GM19240 (cell line): ENCODE data around the gene TPRX2.
A peak's percentile ranks its signal among the peaks of the same experiment; 100 is the strongest.
"Not testable (repeated sequence)": the region's sequence is repeated elsewhere in the genome, so short reads cannot be mapped to it uniquely, and the experiment has no call there.

ENCODE experiments used
- DNase-seq: peaks from one replicate; pipeline ENCODE4 v3.0.0; 2011; ENCODE audit warnings: low spot score; ENCODE audit not compliant: insufficient read length

TPRX2 gene

DNA sequence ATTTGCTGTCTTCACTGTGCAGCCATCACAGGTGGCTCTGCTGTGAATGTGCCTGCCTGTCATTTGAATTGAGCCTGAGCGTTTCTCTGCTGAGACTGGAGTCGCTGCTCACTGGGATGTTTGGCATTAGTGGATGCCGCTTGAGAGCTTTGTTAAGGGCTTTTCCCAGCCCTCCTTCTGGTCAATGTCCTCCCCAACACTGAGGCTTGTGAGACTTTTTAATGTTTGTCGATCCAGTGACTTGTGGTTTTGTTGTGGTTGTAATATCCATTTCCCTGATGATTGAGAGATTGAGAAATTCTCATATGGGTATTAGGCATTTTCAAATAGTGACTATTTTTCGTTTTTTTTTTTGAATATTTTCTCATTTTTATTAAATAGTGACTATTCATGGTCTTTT is 2.6 kb downstream of the TPRX2 start:
- no peak for DNase-seq

- peak; percentile 87 for DNase-seq
Observed at GRCh38 chr19:47863514-47863936, 4.5 kb downstream of the TPRX2 start.

GRCh38 chr19:47865166-47865565 is 6.1 kb downstream of the TPRX2 start:
- no peak for DNase-seq

DNA sequence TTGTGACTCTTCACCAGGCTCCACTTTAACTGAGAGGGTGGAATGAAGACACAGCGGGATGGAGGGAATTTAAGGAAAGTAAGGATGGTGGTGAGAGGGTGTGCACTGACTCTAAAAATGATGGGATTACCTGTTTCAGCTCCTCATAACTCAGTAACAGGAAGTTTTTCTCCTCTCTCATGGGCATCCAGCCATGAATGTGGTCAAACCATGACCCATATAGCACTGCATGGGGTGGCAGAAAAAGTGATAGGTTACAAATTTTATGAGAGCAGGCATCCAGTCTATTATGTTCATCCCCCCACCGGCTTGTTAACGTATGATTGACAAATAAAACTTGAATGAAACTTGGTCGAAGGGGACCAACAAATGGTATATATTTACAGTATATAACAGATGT is 19.9 kb downstream of the TPRX2 start:
- DNase-seq, result no peak

GRCh38 chr19:47879385-47879784 is 20.4 kb downstream of the TPRX2 start:
- not testable (repeated sequence) for DNase-seq

GRCh38 chr19:47881757-47882156 is 22.7 kb downstream of the TPRX2 start:
- no peak for DNase-seq

DNA sequence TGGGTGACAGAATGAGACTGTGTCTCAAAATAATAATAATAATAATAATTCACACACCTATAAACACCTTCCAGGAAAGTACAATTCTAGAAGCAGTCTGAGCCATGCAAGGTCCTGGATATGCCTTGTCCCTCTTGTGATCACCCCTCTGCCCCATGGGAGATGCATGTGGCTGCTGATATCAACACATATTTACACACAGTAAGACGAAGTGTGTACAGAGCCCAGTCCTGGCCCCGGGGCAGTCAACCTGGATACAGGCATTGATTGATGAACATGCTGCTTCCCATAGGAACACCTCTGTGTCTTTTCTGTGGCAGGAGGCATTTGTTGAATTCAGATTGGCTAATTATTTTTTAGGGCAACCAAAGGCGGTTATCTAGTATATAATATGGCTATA is 23.9 kb downstream of the TPRX2 start:
- no peak for DNase-seq

DNA sequence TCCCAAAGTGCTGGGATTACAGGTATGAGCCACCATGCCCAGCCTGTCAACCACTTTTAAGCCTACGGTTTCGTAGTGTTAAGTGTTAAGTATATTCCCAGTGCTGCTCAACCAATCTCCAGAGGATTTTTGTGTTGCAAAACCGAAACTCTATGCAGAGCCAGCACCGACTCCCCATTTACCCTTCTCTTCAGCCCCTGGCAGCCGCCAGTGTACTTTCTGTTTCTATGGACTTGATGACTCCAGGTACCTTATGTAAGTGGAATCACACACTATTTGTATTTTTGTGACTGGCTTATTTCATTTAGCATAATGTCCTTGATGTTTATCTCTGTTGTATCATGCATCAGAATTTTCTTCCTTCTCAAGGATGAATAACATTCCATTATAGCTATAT is 26.0 kb downstream of the TPRX2 start:
- no peak for DNase-seq

DNA sequence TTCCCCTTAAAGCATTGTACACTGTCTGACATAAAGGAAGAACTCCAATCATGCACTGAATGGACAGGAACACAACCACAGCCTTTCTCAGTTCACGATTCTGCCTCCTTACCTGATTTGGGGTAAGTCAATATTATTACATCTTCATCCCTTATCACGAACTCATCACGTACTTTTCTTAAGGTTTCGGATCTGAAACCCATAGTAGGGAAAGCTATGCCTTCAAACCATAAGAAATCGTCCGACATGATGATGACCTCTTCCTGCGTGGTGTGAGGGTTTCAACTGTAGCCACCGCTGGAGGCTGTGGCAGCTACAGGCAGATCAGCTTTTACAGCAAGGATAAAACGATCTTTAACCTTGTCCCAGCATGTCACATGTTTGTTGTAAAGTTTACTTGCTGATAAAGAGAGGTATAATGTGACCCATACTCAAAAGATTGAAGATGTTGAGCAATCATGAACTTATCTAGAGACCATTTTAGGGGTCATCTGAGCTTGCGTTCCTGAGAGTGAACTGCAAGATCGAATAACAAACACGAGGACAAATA is 27.1 kb downstream of the TPRX2 start, which contains the start of gene SULT2A1:
SULT2A1 (minus strand) TSS at position 306 of the 550 bp plus-strand sequence; CDS start at position 248, 58 bp downstream.
- no peak for DNase-seq

DNA sequence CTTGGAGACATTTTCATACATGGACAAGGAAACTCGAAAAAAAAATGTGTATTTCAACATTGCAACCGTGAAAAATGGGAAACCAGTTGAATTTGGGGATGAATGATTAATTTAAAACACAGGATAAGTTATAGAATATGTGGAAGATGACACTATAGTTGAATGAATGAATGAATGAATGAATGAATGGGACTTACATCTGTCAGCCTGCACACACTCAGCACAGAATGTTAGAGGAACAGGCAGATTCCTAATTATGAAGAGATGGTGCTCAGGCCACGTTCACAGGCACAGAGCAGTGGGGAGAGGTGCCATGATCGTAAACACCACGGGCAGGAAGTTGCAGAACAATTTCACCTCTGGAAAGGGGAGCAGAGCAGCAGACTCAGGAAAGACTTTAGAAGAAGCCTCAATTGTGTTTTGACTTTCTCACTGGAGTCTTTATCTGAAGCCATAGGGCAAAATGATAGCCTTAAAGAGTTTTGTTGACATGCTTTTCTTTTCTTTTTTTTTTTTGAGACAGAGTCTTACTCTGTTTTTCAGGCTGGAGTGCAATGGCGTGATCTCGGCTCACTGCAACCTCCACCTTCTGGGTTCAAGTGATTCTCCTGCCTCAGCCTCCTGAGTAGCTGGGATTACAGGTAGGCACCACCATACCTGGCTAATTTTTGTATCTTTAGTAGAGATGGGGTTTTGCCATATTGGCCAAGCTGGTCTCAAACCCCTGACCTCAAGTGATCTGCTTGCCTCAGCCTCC is 32.0 kb downstream of the TPRX2 start:
- DNase-seq, result no peak

- no peak for DNase-seq
Observed at GRCh38 chr19:47891622-47891922, 32.5 kb downstream of the TPRX2 start.

DNA sequence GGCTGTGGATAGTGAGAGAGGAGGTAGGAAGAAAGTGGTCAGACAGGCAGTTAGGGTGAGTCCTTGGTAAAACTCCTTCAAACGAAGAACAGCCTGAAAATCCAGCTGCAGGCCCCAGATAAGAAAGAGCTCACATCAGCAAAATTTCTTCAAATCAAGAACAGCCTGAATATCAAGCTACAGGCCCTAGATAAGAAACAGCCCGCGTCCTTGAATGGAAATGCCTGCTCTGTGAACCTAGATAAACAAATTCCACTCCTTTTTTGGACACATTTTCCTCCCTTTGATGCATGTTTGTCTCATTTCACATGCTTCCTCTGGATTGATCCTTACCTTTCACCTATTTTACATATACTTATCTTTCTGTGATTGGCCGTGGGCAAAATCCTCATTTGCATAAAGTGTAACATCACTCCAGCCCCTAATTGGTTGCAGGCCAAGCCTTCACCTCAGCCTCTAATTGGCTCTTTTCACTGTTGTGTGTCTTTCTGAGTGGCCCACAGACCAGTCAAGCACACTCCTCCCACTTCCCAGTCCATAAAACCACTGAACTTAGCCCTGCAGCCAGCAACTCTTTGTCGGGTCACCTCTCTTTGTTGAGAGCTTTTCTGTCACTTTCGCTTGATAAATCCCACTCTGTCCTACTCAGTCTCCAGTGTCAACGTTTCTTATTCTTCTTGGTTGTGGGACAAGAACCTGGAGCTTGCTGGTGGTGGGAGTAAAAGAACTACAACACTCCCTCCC is 33.1 kb downstream of the TPRX2 start:
- no peak for DNase-seq

GRCh38 chr19:47895165-47895782 is 36.2 kb downstream of the TPRX2 start:
- DNase-seq, result no peak

DNA sequence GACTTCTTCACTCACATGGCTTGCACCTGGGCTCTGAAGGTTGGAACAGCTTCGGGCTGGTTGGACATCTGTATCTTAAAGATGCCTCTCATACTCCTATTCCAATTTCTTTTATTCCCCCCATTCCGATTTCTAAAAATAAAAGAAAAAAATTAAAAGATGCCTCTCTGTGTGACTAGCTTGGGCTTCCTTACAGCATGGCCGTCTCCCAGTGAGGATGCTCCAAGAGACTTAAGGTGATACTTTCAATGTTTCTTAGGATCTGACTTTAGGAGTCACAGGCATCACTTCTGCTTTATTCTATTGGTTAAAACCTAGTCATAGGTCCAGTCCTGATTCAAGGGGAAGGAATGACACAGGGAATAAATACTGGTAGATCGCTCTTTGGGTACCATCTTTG is 37.0 kb downstream of the TPRX2 start:
- no peak for DNase-seq

GRCh38 chr19:47896773-47897172 is 37.7 kb downstream of the TPRX2 start:
- no peak for DNase-seq

DNA sequence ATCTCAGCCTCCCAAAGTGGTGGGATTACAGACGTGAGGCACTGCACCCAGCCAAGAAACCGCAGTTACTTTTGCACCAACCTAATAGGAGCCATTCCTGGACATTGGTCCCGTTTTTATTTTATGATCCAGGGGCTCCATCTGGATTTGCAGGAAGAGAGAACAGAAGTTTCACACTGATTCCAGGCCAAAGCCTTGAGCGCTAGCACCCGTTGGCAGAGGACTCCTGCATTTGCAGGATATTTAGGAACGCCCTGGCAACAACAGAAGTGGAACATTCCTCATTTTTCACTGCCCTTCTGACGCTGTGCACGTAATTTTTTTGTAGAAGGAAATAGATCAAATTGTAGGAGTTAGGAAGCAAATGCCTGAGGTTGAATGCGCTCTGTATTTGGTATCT is 38.8 kb downstream of the TPRX2 start:
- DNase-seq, result no peak

- no peak for DNase-seq
Observed at GRCh38 chr19:47899335-47899734, 40.3 kb downstream of the TPRX2 start.

DNA sequence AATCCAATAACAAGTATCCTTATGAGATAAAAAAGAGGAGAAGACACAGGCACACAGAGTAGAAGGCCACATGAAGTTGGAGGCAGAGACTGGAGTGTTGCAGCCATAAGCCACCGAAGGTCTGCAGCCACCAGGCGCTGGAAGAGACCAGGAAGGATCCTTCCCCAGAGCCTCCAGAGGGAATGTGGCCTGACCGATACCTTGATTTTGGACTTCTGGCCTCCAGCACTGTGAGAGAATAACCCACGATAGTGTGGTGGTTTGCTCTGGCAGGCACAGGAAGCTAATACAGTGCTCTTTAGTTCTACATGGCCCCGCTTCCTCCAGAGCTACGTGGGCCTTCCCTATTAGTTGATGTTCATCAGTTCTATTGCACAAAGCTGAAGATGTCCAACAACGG is 42.3 kb downstream of the TPRX2 start:
- DNase-seq, result no peak

DNA sequence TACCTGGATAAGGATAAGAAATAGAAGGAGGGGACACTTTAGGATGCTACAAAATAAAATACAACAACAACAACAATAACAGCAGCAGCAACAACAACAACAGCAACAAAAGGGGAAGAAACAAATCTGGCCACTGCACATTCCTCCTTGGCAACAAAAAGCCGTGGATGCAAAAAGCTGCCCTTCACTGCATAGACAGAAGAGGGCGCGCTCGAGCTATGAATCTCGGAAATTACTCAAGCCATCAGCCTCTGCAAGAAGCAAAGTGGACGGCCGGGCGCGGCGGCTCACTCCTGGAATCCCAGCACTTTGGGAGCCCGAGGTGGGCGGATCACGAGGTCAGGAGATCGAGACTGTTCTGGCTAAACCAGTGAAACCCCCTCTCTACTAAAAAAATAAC is 50.3 kb downstream of the TPRX2 start:
- not testable (repeated sequence) for DNase-seq

DNA sequence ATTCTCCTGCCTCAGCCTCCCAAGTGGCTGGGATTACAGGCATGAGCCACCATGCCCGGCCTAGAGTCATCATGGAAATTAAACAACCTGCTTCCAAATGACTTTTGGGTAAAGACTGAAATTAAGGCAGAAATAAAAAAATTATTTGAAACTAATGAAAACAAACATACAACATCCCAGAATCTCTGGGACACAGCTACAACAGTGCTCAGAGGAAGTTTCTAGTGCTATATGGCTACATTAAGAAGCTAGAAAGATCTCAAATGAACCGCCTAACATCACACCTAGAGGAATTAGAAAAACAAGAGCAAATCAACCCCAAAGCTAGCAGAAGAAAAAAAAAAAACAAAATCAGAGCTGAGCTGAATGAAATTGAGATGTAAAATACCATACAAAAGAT is 51.2 kb downstream of the TPRX2 start:
- not testable (repeated sequence) for DNase-seq
